Natural killer cell (primary cell): ENCODE data around the gene SRSF12. TPM values are rescaled to one million over a fixed set of nuclear protein-coding genes. Genes with fewer than 3 reads are reported as not detected.
"Not testable (repeated sequence)": the region's sequence is repeated elsewhere in the genome, so short reads cannot be mapped to it uniquely, and the experiment has no call there.

Experiments
- ATAC-seq, 3 donors: fragments of 150-1000 bp in 2 of 3; fragments of 200-7000 bp in 1 of 3; cut with Tn5 transposase; 1 replicate in 1 of 3; 2 replicates in 2 of 3; pipeline ENCODE4 v1.10.0; 2021; ENCODE audit warnings: mild to moderate bottlenecking in 2 of 3, moderate library complexity in 2 of 3
- DNase-seq, 2 donors: peaks; one replicate each; pipeline versions ENCODE4 v3.0.0 to v3.0.0-alpha.2; 2013 to 2021; ENCODE audit warnings: mixed read lengths in 1 of 2
- H3K27ac ChIP-seq: one replicate; pipeline ENCODE4 v1.5.1; 2013; ENCODE audit warnings: mild to moderate bottlenecking, low read length
- H3K27me3 ChIP-seq: one replicate; pipeline ENCODE4 v1.6.1; 2013; ENCODE audit warnings: low read length; ENCODE audit not compliant: control insufficient read depth, insufficient read depth
- H3K36me3 ChIP-seq: one replicate; pipeline ENCODE4 v1.6.1; 2013; ENCODE audit warnings: low read length; ENCODE audit not compliant: control insufficient read depth, insufficient read depth
- H3K4me1 ChIP-seq: one replicate; pipeline ENCODE4 v1.6.1; 2013; ENCODE audit warnings: low read length; ENCODE audit not compliant: control insufficient read depth, insufficient read depth
- H3K4me3 ChIP-seq: one replicate; pipeline ENCODE4 v1.5.1; 2013; ENCODE audit warnings: low read length
- H3K9me3 ChIP-seq: one replicate; pipeline ENCODE4 v1.6.1; 2013; ENCODE audit warnings: low read length; ENCODE audit not compliant: control insufficient read depth, insufficient read depth
- H3K27ac Mint-ChIP-seq, 2 donors: one replicate each; pipeline ENCODE4 v1.8.0; 2022; ENCODE audit warnings: mild to moderate bottlenecking in 2 of 2, mixed read lengths in 2 of 2, moderate library complexity in 1 of 2
- H3K27me3 Mint-ChIP-seq, 2 donors: one replicate each; pipeline ENCODE4 v1.8.0; 2022; ENCODE audit warnings: low read depth in 2 of 2, mixed read lengths in 2 of 2
- H3K36me3 Mint-ChIP-seq: one replicate; pipeline ENCODE4 v1.8.0; 2022; ENCODE audit warnings: mixed read lengths
- H3K4me1 Mint-ChIP-seq, 2 donors: one replicate each; pipeline ENCODE4 v1.8.0; 2022; ENCODE audit warnings: mixed read lengths in 2 of 2
- H3K4me3 Mint-ChIP-seq: one replicate; pipeline ENCODE4 v1.8.0; 2022; ENCODE audit warnings: mild to moderate bottlenecking, moderate library complexity, mixed read lengths
- H3K9me3 Mint-ChIP-seq, 2 donors: one replicate each; pipeline ENCODE4 v1.8.0; 2022; ENCODE audit warnings: mixed read lengths in 2 of 2
- WGBS: methylation state at CpG from one replicate; pipeline ENCODE4 v1.1.7; 2013; ENCODE audit warnings: missing lambda C conversion rate; ENCODE audit not compliant: insufficient coverage; 5-methylcytosine and 5-hydroxymethylcytosine counted together
- intact Hi-C: fragments of 100-400 bp; cut with micrococcal nuclease; formaldehyde crosslinking; loops from one replicate; pipeline ENCODE4 v1.14.2; 2022
- total RNA-seq, 4 donors: library from RNA; stranded (reverse); fragments of 120-200 nt in 1 of 4; gene quantifications; one replicate each; pipeline versions ENCODE4 v1.2.3 to v1.2.4, GENCODE V29; 2013 to 2022
- TF ChIP-seq, protein P1 (sequence below): fragments of 200-600 bp; IDR thresholded peaks from one replicate; pipeline ENCODE4 v1.8.0; 2022; ENCODE audit warnings: antibody characterized with exemption

SRSF12 gene
- total RNA-seq, 3 donors from 2014 or later (not counting 1 experiment from before 2014, with no cell fraction given) = 0.07 to 0.45 (median 0.45) TPM

DNA sequence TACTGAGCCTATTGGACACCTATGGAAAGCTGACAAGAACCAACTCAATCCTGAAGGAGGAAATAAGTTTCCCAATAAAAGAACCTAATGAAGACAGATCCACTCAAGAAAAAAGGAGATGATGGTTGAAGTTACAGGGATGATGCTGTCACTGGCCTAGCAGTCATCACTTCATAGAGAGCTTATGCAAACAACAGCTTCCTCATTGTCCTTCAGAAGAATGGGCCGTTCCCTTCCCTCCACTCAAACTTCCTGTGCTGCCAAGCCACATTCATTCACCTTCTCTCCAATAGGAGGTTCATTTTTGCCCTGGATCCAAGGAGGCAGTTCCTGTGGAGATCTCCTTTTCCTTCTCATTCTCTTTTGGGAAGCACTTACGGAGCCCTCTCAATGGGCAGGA, 14.2 kb upstream of the SRSF12 start:
- H3K27ac Mint-ChIP-seq = no peak overlapping the region
- TF ChIP-seq, protein P1, sequence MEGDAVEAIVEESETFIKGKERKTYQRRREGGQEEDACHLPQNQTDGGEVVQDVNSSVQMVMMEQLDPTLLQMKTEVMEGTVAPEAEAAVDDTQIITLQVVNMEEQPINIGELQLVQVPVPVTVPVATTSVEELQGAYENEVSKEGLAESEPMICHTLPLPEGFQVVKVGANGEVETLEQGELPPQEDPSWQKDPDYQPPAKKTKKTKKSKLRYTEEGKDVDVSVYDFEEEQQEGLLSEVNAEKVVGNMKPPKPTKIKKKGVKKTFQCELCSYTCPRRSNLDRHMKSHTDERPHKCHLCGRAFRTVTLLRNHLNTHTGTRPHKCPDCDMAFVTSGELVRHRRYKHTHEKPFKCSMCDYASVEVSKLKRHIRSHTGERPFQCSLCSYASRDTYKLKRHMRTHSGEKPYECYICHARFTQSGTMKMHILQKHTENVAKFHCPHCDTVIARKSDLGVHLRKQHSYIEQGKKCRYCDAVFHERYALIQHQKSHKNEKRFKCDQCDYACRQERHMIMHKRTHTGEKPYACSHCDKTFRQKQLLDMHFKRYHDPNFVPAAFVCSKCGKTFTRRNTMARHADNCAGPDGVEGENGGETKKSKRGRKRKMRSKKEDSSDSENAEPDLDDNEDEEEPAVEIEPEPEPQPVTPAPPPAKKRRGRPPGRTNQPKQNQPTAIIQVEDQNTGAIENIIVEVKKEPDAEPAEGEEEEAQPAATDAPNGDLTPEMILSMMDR = no peak

DNA sequence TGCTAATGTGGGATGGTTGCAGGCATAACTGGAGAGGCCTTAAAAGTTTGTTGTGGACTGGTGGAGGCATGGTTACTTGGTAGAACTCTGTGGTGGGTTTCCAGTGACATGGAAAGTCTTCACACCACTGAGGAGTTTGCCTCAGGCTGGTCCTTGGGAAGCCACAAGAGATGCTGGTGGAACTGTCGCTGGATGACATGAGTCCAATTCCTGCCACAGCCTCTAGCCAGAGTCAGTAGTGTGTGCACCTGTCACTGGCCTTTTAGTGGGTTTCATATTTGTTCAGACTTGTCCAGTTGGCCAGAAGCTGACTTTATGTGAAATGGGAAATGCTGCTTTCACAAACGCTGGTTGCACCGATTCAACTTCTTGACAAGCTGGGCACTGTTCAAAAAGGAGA, 13.7 kb upstream of the SRSF12 start:
- Mint-ChIP-seq H3K27me3 (no peaks in the 10 kb centered on the region), H3K36me3 (peaks cover 8% of the 10 kb centered on the region), H3K4me3 (no peak overlapping the region), H3K4me1 (peaks cover 4 to 5% of the 10 kb centered on the region in 2 donors), H3K9me3 (peaks cover 0 to 6% of the 10 kb centered on the region in 2 donors), H3K27ac (no peak overlapping the region)
- 95% methylated on average over 3 of the region's 3 CpGs for WGBS
- no peak overlapping the region for H3K4me3 ChIP-seq
- no peak overlapping the region for H3K27ac ChIP-seq
- ATAC-seq (no peak), DNase-seq (no peak)
- no peaks in the 10 kb centered on the region for H3K36me3 ChIP-seq
- H3K4me1 ChIP-seq = no peaks in the 10 kb centered on the region
- intact Hi-C loops = no loop called here
- TF ChIP-seq, protein P1 = no peak
- no peaks in the 10 kb centered on the region for H3K27me3 ChIP-seq
- peaks cover 5% of the 10 kb centered on the region for H3K9me3 ChIP-seq

More for the DNA sequence above, 14.2 kb upstream of the SRSF12 start:
- H3K9me3 Mint-ChIP-seq = peaks cover 0 to 6% of the 10 kb centered on the region in 2 donors
- Histone ChIP-seq H3K4me1 (no peaks in the 10 kb centered on the region), H3K4me3 (no peak overlapping the region), H3K36me3 (no peaks in the 10 kb centered on the region), H3K9me3 (peaks cover 5% of the 10 kb centered on the region), H3K27me3 (no peaks in the 10 kb centered on the region), H3K27ac (no peak overlapping the region)
- 88% methylated on average over 2 of the region's 2 CpGs for WGBS
- H3K27me3 Mint-ChIP-seq = no peaks in the 10 kb centered on the region
- no peak overlapping the region for H3K4me3 Mint-ChIP-seq
- H3K4me1 Mint-ChIP-seq = peaks cover 4 to 5% of the 10 kb centered on the region in 2 donors
- ATAC-seq (no peak), DNase-seq (no peak)
- intact Hi-C loops = no loop called here
- H3K36me3 Mint-ChIP-seq = peaks cover 8% of the 10 kb centered on the region

DNA sequence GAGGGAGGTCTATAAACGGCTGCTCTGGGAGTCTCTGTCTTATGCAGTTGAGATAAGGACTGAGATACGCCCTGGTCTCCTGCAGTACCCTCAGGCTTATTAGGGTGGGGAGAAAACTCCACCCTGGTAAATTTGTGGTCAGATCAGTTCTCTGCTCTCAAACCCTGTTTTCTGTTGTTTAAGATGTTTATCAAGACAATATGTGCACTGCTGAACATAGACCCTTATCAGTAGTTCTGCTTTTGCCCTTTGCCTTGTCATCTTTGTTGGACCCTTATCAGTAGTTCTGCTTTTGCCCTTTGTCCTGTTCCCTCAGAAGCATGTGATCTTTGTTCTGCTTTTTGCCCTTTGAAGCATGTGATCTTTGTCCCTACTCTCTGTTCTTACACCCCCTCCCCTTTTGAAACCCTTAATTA, 10.4 kb upstream of the SRSF12 start:
- H3K27me3 ChIP-seq, intact Hi-C loops, ATAC-seq, H3K27me3 Mint-ChIP-seq, H3K9me3 Mint-ChIP-seq, H3K4me1 ChIP-seq, DNase-seq, H3K4me3 Mint-ChIP-seq, H3K4me3 ChIP-seq, H3K36me3 ChIP-seq, H3K4me1 Mint-ChIP-seq, H3K9me3 ChIP-seq, H3K27ac Mint-ChIP-seq, H3K27ac ChIP-seq: not testable (repeated sequence)
- 81% methylated on average over 2 of the region's 2 CpGs for WGBS
- H3K36me3 Mint-ChIP-seq = peaks cover 12% of the 10 kb centered on the region

DNA sequence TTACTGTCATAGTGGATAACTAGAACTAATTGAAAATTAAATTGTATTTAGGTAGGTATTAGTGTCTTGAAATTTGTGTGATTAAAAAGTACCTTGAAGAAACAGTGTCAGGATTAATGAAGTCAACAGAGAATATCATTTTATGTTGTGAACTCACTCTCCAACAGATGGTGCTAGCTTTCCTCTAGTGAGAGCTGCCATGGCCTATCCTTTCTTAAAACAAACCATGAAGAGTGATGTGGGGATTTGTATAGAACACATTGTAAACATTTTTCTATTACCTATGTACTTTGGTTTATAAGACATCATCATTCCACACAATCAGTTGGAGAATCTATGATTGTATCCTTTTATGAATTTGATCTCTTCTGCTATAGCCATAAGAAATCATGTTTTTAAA, 4.8 kb upstream of the SRSF12 start:
- H3K4me3 Mint-ChIP-seq = no peak overlapping the region

More for the DNA sequence above, 4.8 kb upstream of the SRSF12 start:
- Histone ChIP-seq H3K4me1 (peaks cover 6% of the 10 kb centered on the region), H3K27ac (no peak overlapping the region), H3K36me3 (no peaks in the 10 kb centered on the region), H3K9me3 (peaks cover 4% of the 10 kb centered on the region), H3K4me3 (no peak overlapping the region), H3K27me3 (no peaks in the 10 kb centered on the region)
- DNase-seq = peak in 1 of 2 donors; percentile 52
- no peak overlapping the region for H3K27ac Mint-ChIP-seq
- peaks cover 4 to 6% of the 10 kb centered on the region in 2 donors for H3K4me1 Mint-ChIP-seq
- ATAC-seq = peak in 2 of 3 donors; percentile 51 to 56
- H3K27me3 Mint-ChIP-seq = no peaks in the 10 kb centered on the region
- H3K9me3 Mint-ChIP-seq = no peaks in the 10 kb centered on the region
- peaks cover 4% of the 10 kb centered on the region for H3K36me3 Mint-ChIP-seq
- intact Hi-C loops = no loop called here
- TF ChIP-seq, protein P1 = peak; percentile 39
